ENCODE results near the gene KRTAP26-1.

GRCh38 chr21:30306884-30307283 is 13.2 kb downstream of the KRTAP26-1 start:
- TF ChIP-seq CTCF (IDR thresholded peaks at IDR 0.05) = no peak
- TF ChIP-seq POLR2A (IDR thresholded peaks at IDR 0.05) = no peak

Measured in testis (tissue), 2 donors.